Trophoblast cell (in vitro differentiated cells and primary cell): ENCODE data around the gene TEX261.
"Not testable (repeated sequence)": the region's sequence is repeated elsewhere in the genome, so short reads cannot be mapped to it uniquely, and the experiment has no call there.

Experiments used
- DNase-seq, 2 donors: peaks; one replicate each; pipeline ENCODE4 v3.0.0-alpha.2; 2016
- H2AFZ ChIP-seq: 2 replicates; pipeline ENCODE4 v1.6.1; 2013; ENCODE audit warnings: low read length, moderate library complexity, mild to moderate bottlenecking; ENCODE audit not compliant: insufficient read depth, poor library complexity
- H2AK5ac ChIP-seq: 2 replicates; pipeline ENCODE4 v1.6.1; 2013; ENCODE audit warnings: mild to moderate bottlenecking, low read length
- H2BK120ac ChIP-seq: 2 replicates; pipeline ENCODE4 v1.6.1; 2013; ENCODE audit warnings: low read length, mild to moderate bottlenecking, moderate library complexity; ENCODE audit not compliant: insufficient read depth, poor library complexity
- H2BK12ac ChIP-seq: 2 replicates; pipeline ENCODE4 v1.6.1; 2013; ENCODE audit warnings: mild to moderate bottlenecking, low read length, moderate library complexity
- H2BK5ac ChIP-seq: 2 replicates; pipeline ENCODE4 v1.6.1; 2013; ENCODE audit warnings: low read length, low read depth, moderate library complexity, mild to moderate bottlenecking; ENCODE audit not compliant: poor library complexity
- H3K14ac ChIP-seq: 2 replicates; pipeline ENCODE4 v1.6.1; 2013; ENCODE audit warnings: mild to moderate bottlenecking, low read length
- H3K18ac ChIP-seq: 2 replicates; pipeline ENCODE4 v1.6.1; 2013; ENCODE audit warnings: mild to moderate bottlenecking, low read length
- H3K23ac ChIP-seq: 2 replicates; pipeline ENCODE4 v1.6.1; 2013; ENCODE audit warnings: low read length
- H3K27ac ChIP-seq: 2 replicates; pipeline ENCODE4 v1.5.1; 2013; ENCODE audit warnings: low read depth, mild to moderate bottlenecking, inconsistent platforms, low read length, moderate library complexity
- H3K27me3 ChIP-seq: 2 replicates; pipeline ENCODE4 v1.6.1; 2013; ENCODE audit warnings: inconsistent platforms, mild to moderate bottlenecking, low read length, moderate library complexity; ENCODE audit not compliant: insufficient read depth
- H3K36me3 ChIP-seq, 2 experiments: 1 replicate in 1 of 2; 2 replicates in 1 of 2; pipeline ENCODE4 v1.6.1; 2013; ENCODE audit warnings: low read length in 2 of 2, mild to moderate bottlenecking in 2 of 2, moderate library complexity in 1 of 2; ENCODE audit not compliant: insufficient read depth in 2 of 2, control insufficient read depth in 1 of 2
- H3K4ac ChIP-seq: 2 replicates; pipeline ENCODE4 v1.6.1; 2013; ENCODE audit warnings: low read depth, mild to moderate bottlenecking, low read length, moderate library complexity
- H3K4me1 ChIP-seq, 2 experiments: 1 replicate in 1 of 2; 2 replicates in 1 of 2; pipeline ENCODE4 v1.6.1; 2013; ENCODE audit warnings: low read length in 2 of 2, mild to moderate bottlenecking in 2 of 2, moderate library complexity in 1 of 2; ENCODE audit not compliant: insufficient read depth in 2 of 2, control insufficient read depth in 1 of 2
- H3K4me2 ChIP-seq: 2 replicates; pipeline ENCODE4 v1.6.1; 2013; ENCODE audit warnings: inconsistent platforms, mild to moderate bottlenecking, low read length, moderate library complexity
- H3K4me3 ChIP-seq: 2 replicates; pipeline ENCODE4 v1.5.1; 2013; ENCODE audit warnings: mild to moderate bottlenecking, low read depth, low read length, inconsistent platforms
- H3K79me1 ChIP-seq: one replicate; pipeline ENCODE4 v1.6.1; 2013; ENCODE audit warnings: low read length
- H3K79me2 ChIP-seq: 2 replicates; pipeline ENCODE4 v1.6.1; 2013; ENCODE audit warnings: low read length, mild to moderate bottlenecking; ENCODE audit not compliant: control insufficient read depth, insufficient read depth, poor library complexity
- H3K9ac ChIP-seq: 2 replicates; pipeline ENCODE4 v1.6.1; 2013; ENCODE audit warnings: mild to moderate bottlenecking, low read length
- H3K9me3 ChIP-seq: 2 replicates; pipeline ENCODE4 v1.6.1; 2013; ENCODE audit warnings: low read depth, mild to moderate bottlenecking, control low read depth, inconsistent platforms, low read length; ENCODE audit not compliant: insufficient read depth
- H4K12ac ChIP-seq: 2 replicates; pipeline ENCODE4 v1.6.1; 2013; ENCODE audit warnings: low read depth, mild to moderate bottlenecking, low read length, moderate library complexity
- H4K8ac ChIP-seq: 2 replicates; pipeline ENCODE4 v1.6.1; 2013; ENCODE audit warnings: low read depth, mild to moderate bottlenecking, low read length, moderate library complexity
- H4K91ac ChIP-seq: one replicate; pipeline ENCODE4 v1.6.1; 2013; ENCODE audit warnings: low read depth, mild to moderate bottlenecking, low read length, moderate library complexity
- WGBS: extraction: QIAGEN DNeasy Blood & Tissue Kit; methylation state at CpG from one replicate; pipeline ENCODE4 v1.1.7; 2013; ENCODE audit warnings: missing lambda C conversion rate; ENCODE audit not compliant: insufficient read length, insufficient coverage; ENCODE audit errors: extremely low coverage; 5-methylcytosine and 5-hydroxymethylcytosine counted together

TEX261 gene

DNA sequence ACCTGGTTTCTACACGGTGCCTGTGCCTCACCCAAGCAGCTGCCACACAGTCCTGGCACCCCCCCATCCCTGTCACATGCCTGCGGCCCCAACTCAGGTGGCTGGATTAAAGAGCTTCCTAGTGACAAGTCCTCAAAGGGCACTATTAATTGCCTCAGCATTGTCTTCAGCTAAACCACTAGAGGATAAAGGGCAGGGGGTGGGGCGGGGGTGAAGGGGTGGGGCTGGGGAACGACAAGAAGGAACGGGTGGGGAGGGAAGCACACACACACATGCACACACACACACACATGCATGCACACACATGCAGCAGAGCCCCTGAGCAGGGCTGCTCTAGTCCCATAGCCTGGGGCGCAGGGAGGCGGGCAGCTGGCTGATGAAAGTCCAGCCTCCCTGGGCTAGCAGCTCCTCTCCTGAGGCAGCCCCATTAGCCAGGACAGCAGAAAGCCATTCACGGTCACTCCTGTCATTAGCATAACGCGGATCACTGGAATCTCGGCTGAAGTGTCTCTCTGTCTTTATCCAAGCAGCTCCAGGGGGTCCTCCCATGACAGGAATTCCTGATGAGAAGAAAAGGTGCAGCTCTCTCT lies 7.4 kb upstream of the TEX261 start:
- DNase-seq, result peak; percentile 33 to 62
- Histone ChIP-seq H3K4ac (no peak overlapping the region), H3K23ac (no peak overlapping the region), H3K4me1 (peaks cover 7 to 9% of the 10 kb centered on the region in 2 experiments), H3K79me1 (peaks cover 3% of the 10 kb centered on the region), H3K9ac (no peak overlapping the region), H3K4me3 (no peak overlapping the region), H3K79me2 (no peaks in the 10 kb centered on the region), H3K27me3 (no peaks in the 10 kb centered on the region), H4K8ac (peak overlapping the region; percentile 13), H3K27ac (no peak overlapping the region), H3K36me3 (no peaks in the 10 kb centered on the region), H2BK5ac (no peak overlapping the region), H2AFZ (no peak overlapping the region), H3K18ac (no peak overlapping the region), H2BK120ac (no peak overlapping the region), H3K14ac (no peak overlapping the region), H2BK12ac (no peak overlapping the region), H3K9me3 (no peaks in the 10 kb centered on the region), H3K4me2 (peak overlapping the region; percentile 21), H4K91ac (no peak overlapping the region), H4K12ac (no peak overlapping the region), H2AK5ac (no peak overlapping the region)
- WGBS, result no CpG with 5 or more reads among the region's 11 CpGs

DNA sequence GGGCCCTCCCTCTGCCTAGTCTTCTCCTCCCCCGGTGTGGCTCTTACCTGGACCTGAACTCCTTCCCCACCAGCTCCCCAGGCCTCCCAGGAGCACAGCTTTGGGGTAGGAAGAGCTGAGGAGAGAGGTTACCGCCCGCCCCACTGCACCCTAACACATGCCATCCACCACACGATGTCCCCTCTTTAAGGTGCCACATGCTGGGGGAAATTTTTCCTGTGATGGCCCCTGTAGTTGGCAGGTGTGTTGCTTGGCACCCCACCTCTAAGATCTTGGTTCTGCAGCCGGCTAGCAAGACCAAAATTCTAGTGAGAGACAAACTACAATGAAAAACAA lies 6.9 kb upstream of the TEX261 start:
- H3K36me3 ChIP-seq, result no peaks in the 10 kb centered on the region
- peak overlapping the region; percentile 44 for H4K8ac ChIP-seq

DNA sequence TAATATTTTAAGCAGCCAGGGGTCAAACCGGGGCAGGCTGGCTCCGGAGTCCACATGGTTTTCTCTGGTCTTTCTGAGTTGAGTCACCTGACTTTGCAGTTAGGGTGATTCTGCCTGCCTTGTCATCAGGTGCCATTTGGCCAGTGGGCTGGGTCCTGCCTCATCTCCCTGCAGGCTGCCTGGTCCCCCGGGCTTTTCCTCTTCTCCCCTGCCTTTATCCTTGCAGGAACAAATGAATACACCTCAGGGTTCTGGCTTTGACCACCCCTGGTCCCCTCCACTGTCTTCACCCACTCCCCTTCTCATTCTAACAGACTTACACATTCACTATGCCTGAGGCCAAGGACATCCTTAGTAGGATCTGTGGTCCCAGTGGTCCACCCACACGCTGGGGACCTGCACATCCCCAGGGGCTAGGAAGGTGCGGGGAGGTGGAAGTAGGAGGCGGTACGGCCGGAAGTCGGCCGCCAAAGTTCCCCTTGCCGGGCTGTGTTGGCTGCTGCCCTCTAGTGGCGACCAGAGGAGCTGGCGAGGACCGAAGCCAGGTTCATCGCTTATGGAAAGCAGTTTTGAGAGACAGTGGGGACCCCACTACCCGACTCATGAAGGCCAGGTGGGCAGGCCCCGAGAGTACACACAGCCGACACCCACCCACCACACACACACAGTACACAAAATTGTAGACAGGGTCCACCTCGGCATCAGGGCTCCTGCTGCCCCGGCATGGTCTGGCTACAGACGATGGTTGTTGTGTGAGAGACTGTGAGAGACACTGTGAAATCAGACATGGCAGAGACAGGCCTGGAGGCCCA lies 6.3 kb upstream of the TEX261 start:
- Histone ChIP-seq H3K4me1 (peaks cover 7 to 9% of the 10 kb centered on the region in 2 experiments), H3K4me2 (peak overlapping the region; percentile 59), H3K18ac (no peak overlapping the region), H2AFZ (peak overlapping the region; percentile 84), H4K8ac (peak overlapping the region; percentile 95), H3K36me3 (no peaks in the 10 kb centered on the region), H2BK5ac (no peak overlapping the region), H3K27me3 (no peaks in the 10 kb centered on the region), H3K27ac (no peak overlapping the region), H4K12ac (peak overlapping the region; percentile 83), H3K9ac (no peak overlapping the region), H3K23ac (no peak overlapping the region), H3K9me3 (no peaks in the 10 kb centered on the region), H3K4ac (no peak overlapping the region), H2BK12ac (no peak overlapping the region), H4K91ac (peak overlapping the region; percentile 56), H3K14ac (peak overlapping the region; percentile 18), H2BK120ac (no peak overlapping the region), H3K79me1 (peaks cover 3% of the 10 kb centered on the region), H3K4me3 (peak overlapping the region; percentile 49), H2AK5ac (peak overlapping the region; percentile 6), H3K79me2 (no peaks in the 10 kb centered on the region)
- WGBS, result no CpG with 5 or more reads among the region's 21 CpGs
- DNase-seq, result peak; percentile 53 to 79

More for the DNA sequence above, 6.9 kb upstream of the TEX261 start:
- no peaks in the 10 kb centered on the region for H3K9me3 ChIP-seq
- no peak overlapping the region for H2BK5ac ChIP-seq
- no peaks in the 10 kb centered on the region for H3K27me3 ChIP-seq
- no peaks in the 10 kb centered on the region for H3K79me2 ChIP-seq
- no peak overlapping the region for H3K14ac ChIP-seq
- no peak overlapping the region for H3K4me3 ChIP-seq
- H3K4me1 ChIP-seq, result peaks cover 7 to 9% of the 10 kb centered on the region in 2 experiments
- no peak overlapping the region for H3K18ac ChIP-seq
- H3K9ac ChIP-seq, result no peak overlapping the region
- no peak overlapping the region for H2BK120ac ChIP-seq
- H3K4ac ChIP-seq, result no peak overlapping the region
- peak overlapping the region; percentile 13 for H4K12ac ChIP-seq
- H2AK5ac ChIP-seq, result peak overlapping the region; percentile 6
- H2AFZ ChIP-seq, result no peak overlapping the region
- no peak overlapping the region for H3K4me2 ChIP-seq
- no peak overlapping the region for H3K27ac ChIP-seq
- peaks cover 3% of the 10 kb centered on the region for H3K79me1 ChIP-seq
- no CpG with 5 or more reads among the region's 5 CpGs for WGBS
- H2BK12ac ChIP-seq, result peak overlapping the region; percentile 11
- peak overlapping the region; percentile 2 for H4K91ac ChIP-seq
- no peak for DNase-seq
- no peak overlapping the region for H3K23ac ChIP-seq

DNA sequence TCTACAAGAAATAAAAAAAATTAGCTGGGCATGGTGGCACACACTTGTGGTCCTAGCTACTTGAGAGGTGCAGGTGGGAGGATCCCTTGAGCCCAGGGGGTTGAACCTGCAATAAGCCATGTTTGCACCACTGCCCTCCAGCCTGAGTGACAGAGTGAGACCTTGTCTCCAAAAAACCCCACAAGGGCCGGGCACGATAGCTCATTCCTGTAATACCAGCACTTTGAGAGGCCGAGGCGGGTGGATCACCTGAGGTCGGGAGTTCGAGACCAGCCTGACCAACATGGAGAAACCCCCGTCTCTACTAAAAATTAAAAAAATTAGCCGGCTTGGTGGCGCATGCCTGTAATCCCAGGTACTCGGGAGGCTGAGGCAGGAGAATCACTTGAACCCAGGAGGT lies 5.3 kb upstream of the TEX261 start:
- H3K4me3 ChIP-seq, H3K4ac ChIP-seq, H2BK120ac ChIP-seq, H3K18ac ChIP-seq, H3K79me2 ChIP-seq, H3K36me3 ChIP-seq, H3K79me1 ChIP-seq, H2AK5ac ChIP-seq, H4K12ac ChIP-seq, H3K27me3 ChIP-seq, H3K9ac ChIP-seq, H3K14ac ChIP-seq, H2BK5ac ChIP-seq, H3K4me2 ChIP-seq, H4K91ac ChIP-seq, H3K23ac ChIP-seq, H3K9me3 ChIP-seq, H4K8ac ChIP-seq, H3K27ac ChIP-seq, DNase-seq, H2AFZ ChIP-seq, H2BK12ac ChIP-seq: not testable (repeated sequence)
- H3K4me1 ChIP-seq, result peaks cover 7 to 11% of the 10 kb centered on the region in 2 experiments
- no CpG with 5 or more reads among the region's 10 CpGs for WGBS
